ENCODE measurements around the gene VPS39. TPM values are rescaled to one million over a fixed set of nuclear protein-coding genes. Genes with fewer than 3 reads are reported as not detected.

The VPS39 gene
- total RNA-seq, 4 donors from 2014 or later, result 59.1 to 101 (median 73.1) TPM

- DNase-seq, result peak in 1 of 2 donors; percentile 4
- TF ChIP-seq CTCF (IDR thresholded peaks at IDR 0.05) (no peak), POLR2A (IDR thresholded peaks at IDR 0.05) (no peak)
- H3K4me3 ChIP-seq, result no peak overlapping the region
- H3K9me3 ChIP-seq, result no peaks in the 10 kb centered on the region
- no peaks in the 10 kb centered on the region for H3K27me3 ChIP-seq
- intact Hi-C loops (cut with DNase I; ENCODE audit: low total_unique reads), result no loop called here
- H3K4me1 ChIP-seq, result no peaks in the 10 kb centered on the region
- no peaks in the 10 kb centered on the region for H3K36me3 ChIP-seq
- H3K27ac ChIP-seq, result no peak overlapping the region
Observed at GRCh38 chr15:42141795-42142667, 66.1 kb downstream of the VPS39 start.

GRCh38 chr15:42141246-42141645 is 66.9 kb downstream of the VPS39 start:
- Histone ChIP-seq H3K27ac (no peak overlapping the region), H3K36me3 (no peaks in the 10 kb centered on the region), H3K27me3 (no peaks in the 10 kb centered on the region), H3K9me3 (no peaks in the 10 kb centered on the region), H3K4me1 (no peaks in the 10 kb centered on the region), H3K4me3 (no peak overlapping the region)
- intact Hi-C loops (cut with DNase I; ENCODE audit: low total_unique reads), result no loop called here
- TF ChIP-seq POLR2A (IDR thresholded peaks at IDR 0.05) (no peak), CTCF (IDR thresholded peaks at IDR 0.05) (no peak)
- peak in 1 of 2 donors; percentile 6 for DNase-seq

- no peak overlapping the region for H3K27ac ChIP-seq
- H3K36me3 ChIP-seq, result no peaks in the 10 kb centered on the region
- peak in 1 of 2 donors; percentile 2 for DNase-seq
- no peak overlapping the region for H3K4me3 ChIP-seq
- TF ChIP-seq CTCF (IDR thresholded peaks at IDR 0.05), result no peak
- TF ChIP-seq POLR2A (IDR thresholded peaks at IDR 0.05), result no peak
- no peaks in the 10 kb centered on the region for H3K27me3 ChIP-seq
- H3K4me1 ChIP-seq, result no peaks in the 10 kb centered on the region
- intact Hi-C loops (cut with DNase I; ENCODE audit: low total_unique reads), result no loop called here
- H3K9me3 ChIP-seq, result no peaks in the 10 kb centered on the region
Observed at GRCh38 chr15:42140383-42141070, 67.6 kb downstream of the VPS39 start.

GRCh38 chr15:42139596-42139995 is 68.5 kb downstream of the VPS39 start:
- no peaks in the 10 kb centered on the region for H3K9me3 ChIP-seq
- H3K27ac ChIP-seq, result no peak overlapping the region
- TF ChIP-seq POLR2A (IDR thresholded peaks at IDR 0.05), result no peak
- no peak for TF ChIP-seq CTCF (IDR thresholded peaks at IDR 0.05)
- no peaks in the 10 kb centered on the region for H3K36me3 ChIP-seq
- no peak overlapping the region for H3K4me3 ChIP-seq
- intact Hi-C loops (cut with DNase I; ENCODE audit: low total_unique reads), result no loop called here
- no peaks in the 10 kb centered on the region for H3K27me3 ChIP-seq
- H3K4me1 ChIP-seq, result no peaks in the 10 kb centered on the region
- no peak for DNase-seq

GRCh38 chr15:42138968-42139386 is 69.1 kb downstream of the VPS39 start:
- DNase-seq, result no peak
- intact Hi-C loops (cut with DNase I; ENCODE audit: low total_unique reads), result no loop called here

More at GRCh38 chr15:42138968-42139386, 69.1 kb downstream of the VPS39 start:
- Histone ChIP-seq H3K9me3 (no peaks in the 10 kb centered on the region), H3K27me3 (no peaks in the 10 kb centered on the region), H3K4me3 (no peak overlapping the region), H3K27ac (no peak overlapping the region), H3K36me3 (no peaks in the 10 kb centered on the region), H3K4me1 (no peaks in the 10 kb centered on the region)
- TF ChIP-seq POLR2A (IDR thresholded peaks at IDR 0.05) (no peak), CTCF (IDR thresholded peaks at IDR 0.05) (no peak)

All from uterus (tissue), 4 donors.